Measurements from ENCODE around the gene LYPLA2.
"Not testable (repeated sequence)": the region's sequence is repeated elsewhere in the genome, so short reads cannot be mapped to it uniquely, and the experiment has no call there.

Gene LYPLA2

DNA sequence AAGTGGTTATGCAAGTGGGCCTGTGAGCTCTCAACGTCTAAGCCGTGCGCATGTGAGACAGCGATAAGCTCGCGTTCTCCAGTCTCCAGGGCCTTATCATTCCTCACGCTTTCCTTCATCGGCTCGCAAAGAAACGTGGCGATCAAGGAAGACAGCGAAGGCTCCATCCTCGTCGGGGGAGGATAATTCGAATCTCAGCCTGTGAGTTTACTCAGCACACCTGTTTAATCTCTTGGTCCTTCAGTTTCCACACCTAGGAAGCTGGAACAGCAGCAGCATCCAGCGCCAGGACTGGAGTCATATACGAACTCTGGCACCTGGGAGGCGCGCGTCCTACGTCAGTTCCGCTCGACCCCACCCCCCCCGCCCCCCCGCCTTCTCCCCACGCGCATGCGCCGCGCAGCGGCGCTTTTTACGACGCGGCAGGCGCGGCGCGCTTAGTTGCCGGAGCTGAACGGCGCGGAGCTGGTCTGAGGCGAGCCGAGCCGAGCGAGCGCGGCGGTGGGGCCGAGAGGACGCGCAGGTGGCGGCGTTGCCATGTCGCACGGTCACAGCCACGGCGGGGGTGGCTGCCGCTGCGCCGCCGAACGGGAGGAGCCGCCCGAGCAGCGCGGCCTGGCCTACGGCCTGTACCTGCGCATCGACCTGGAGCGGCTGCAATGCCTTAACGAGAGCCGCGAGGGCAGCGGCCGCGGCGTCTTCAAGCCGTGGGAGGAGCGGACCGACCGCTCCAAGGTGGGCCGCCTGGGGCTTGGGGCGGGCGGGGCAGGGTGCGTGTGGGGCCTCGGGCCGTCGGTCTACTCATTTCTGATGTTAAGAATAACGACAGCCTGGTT is 12.7 kb upstream of the LYPLA2 start, which contains the start of gene PITHD1:
Gene PITHD1, plus strand, starts transcription at position 440 of the 836 bp plus-strand sequence. Its CDS starts 98 bp downstream, at position 538.
- peak; percentile 63 for DNase-seq (ENCODE audit: low read depth in 1 of 2, low spot score in 1 of 2)

DNA sequence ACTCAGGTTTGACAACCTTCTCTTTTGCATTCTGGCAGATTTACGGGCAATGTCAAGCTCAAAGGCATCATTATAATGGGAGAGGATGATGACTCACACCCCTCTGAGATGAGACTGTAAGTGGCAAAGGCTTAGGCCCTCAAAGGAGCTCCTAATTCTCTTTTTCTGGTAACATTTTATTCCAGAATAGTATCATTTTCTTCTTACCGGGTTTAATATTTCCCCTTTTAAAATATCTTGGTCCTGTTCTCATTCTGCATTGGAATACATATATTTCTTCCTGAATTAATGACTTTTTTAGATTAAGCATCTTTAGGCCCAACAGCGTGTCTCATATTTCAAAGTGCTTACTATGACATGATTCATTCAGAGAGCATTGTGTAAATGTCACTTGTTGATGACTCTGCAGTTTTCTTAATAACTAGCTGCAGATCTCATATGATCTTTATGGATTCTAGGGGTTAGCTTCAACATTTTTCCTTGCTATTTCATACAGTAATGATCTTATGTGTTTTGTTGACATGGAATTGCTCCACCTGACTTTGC is 11.0 kb upstream of the LYPLA2 start:
- no peak for DNase-seq (ENCODE audit: low read depth in 1 of 2, low spot score in 1 of 2)

DNA sequence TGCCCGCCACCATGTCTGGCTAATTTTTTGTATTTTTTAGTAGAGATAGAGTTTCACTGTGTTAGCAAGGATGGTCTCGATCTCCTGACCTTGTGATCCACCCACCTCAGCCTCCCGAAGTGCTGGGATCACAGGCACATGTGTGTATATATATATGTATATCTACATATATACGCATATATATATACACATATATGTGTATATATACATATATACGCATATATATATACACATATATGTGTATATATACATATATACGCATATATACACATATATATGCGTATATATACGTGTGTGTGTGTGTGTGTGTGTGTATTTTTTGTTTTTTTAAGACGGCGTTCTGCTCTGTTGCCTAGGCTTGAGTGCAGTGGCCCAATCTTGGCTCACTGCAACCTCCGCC is 7.8 kb upstream of the LYPLA2 start:
- DNase-seq (ENCODE audit: low read depth in 1 of 2, low spot score in 1 of 2): not testable (repeated sequence)

DNA sequence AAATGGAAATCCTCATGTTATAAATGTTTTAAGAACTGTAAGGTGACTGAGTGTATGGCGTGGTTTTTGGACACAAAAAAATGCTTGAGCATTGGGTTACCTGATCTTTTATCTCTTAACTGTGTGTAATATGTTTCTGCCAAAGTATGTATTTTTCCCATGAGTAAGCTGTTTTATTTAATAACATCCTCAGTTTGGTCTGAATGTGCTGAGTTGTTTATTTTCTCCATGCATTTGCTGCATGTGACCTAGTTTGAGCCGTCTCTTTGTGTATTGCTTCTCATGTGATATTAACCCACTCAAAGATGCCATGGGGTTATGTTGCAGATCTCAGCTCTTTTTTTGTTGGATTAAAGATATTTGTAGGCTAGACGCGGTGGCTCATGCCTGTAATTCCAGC is 6.1 kb upstream of the LYPLA2 start:
- no peak for DNase-seq (ENCODE audit: low read depth in 1 of 2, low spot score in 1 of 2)

DNA sequence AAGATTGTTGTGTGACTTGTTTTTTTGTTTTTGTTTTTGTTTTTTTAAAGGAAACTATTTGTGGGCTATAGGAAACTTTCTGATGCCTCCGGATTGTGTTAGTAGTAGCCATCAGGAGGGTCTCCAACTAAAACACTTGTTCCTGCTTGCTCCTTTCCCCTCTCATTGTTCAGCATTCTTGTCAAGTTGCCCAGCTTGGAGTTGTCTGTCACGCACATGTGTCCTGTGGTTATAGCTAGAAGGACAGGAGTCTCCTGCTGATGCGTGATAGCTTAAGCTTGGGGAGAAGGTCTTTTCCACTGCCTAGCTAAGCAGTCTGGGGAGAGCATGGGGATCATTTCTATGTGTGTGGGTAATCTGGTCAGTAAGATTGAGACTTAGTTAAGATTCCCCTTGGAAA is 3.2 kb upstream of the LYPLA2 start:
- no peak for DNase-seq (ENCODE audit: low read depth in 1 of 2, low spot score in 1 of 2)

DNA sequence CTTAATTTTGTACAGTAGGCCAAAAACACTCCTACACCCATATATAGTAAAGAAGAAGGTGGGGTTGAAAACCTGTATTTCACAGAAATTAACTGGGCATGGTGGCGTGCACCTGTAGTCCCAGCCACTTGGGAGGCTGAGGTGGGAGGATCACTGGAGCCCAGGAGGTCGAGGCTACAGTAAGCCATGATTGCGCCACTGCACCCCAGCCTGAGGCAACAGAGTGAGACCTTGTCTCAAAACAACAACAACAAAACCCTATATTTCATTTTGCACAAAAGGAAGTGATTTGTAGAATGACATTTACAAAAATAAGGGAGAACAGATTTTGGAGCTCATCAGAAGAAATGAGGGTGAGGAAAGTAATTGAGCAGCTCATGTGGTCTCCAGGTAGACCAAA is 2.2 kb upstream of the LYPLA2 start:
- DNase-seq (ENCODE audit: low read depth in 1 of 2, low spot score in 1 of 2): no peak

DNA sequence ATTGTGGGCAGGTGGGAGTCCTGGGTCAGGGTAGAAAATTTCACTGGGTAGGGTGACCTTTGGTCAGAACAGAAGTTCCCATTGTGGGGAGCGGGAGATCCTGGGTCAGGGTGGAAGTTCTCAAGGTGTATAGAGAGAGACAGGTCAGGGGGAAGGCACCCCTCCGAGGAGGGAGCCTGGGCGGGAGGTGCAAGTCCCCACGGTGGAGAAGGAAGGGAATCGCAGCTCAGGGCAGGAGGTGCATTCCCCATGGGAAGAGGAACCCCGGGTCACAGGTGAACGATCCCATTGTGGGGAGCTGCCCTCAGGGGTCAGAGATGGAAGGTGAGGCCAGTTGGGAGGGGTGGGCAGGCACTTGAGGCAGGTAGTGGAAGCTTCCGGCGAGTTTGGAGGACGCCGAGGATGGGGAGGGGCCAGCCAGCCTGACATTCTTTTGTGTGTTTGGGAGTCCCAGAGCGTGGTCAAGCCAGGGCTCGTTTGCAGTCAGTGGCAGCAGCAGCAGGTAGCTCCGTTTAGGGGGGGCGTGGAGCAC is 637 bp downstream of the LYPLA2 start:
- peak in 1 of 2 donors; percentile 14 for DNase-seq (ENCODE audit: low read depth in 1 of 2, low spot score in 1 of 2)

DNA sequence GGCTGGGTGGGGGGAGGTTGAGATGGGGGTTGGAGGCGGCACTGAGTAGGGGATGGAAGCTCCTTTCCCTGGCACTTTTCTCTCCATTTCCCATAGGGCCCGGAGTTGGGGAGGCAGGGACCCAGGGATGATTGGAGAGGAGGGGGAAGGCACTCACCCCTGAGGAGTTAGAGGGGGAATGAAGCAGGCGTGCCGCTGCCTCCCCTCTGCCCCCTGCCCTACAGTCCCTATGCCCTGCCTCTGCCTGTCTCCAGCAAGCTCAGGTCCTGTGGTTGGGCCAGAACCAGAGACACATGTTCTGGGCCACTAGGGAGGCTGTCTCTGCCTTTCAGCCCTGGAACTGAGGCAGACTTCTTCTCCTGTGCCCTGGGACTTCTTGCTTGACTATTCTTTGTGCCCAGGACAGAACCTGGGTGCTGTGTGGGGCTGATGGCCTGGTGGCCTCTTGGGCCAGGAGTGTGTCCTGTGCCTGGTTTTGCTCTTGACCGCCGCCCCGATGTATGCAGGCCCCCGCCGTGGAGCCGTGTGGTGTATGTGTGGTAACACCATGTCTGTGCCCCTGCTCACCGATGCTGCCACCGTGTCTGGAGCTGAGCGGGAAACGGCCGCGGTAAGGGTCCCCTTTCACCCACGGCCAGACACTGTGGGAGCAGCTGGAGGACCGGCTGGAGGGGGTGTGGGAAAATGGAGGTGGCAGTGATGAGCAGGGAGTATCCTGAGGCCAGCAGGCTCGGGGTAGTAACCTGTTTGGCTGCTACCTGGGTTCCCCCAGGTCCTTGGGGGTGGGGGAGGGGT is 1.4 kb downstream of the LYPLA2 start:
- DNase-seq (ENCODE audit: low read depth in 1 of 2, low spot score in 1 of 2): no peak

DNA sequence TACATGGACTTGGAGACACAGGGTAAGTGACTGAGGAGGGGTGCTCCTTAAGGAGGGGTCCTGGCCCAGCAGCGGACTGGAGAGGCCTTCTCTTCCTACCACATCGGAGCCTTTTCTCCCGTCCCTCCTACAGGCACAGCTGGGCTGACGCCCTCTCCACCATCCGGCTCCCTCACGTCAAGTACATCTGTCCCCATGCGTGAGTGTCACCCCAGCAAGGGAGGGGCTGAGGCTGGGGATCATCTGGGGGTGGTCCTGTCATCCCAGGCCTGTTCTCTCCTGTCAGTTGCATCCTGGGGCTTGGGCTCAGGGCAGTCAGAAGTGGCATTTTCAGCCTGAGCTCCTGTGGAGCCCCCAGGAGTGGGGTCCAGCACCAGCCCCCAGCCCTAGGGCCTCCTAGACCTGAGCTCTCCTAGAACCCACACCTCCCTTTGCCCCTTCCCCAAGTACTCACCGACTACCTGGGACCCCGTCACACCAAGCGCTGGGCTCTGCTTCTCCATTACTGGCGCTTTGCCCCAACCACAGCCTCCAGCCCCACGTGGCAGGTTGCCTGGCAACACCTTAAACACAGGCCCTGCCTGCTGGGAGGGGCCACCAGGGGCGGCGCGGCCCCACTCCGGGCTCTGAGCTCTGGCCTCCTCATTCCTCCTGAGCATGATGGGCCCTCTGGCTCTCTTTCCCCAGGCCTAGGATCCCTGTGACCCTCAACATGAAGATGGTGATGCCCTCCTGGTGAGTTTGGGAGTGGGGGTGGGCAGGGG is 2.3 kb downstream of the LYPLA2 start:
- no peak for DNase-seq (ENCODE audit: low read depth in 1 of 2, low spot score in 1 of 2)

DNA sequence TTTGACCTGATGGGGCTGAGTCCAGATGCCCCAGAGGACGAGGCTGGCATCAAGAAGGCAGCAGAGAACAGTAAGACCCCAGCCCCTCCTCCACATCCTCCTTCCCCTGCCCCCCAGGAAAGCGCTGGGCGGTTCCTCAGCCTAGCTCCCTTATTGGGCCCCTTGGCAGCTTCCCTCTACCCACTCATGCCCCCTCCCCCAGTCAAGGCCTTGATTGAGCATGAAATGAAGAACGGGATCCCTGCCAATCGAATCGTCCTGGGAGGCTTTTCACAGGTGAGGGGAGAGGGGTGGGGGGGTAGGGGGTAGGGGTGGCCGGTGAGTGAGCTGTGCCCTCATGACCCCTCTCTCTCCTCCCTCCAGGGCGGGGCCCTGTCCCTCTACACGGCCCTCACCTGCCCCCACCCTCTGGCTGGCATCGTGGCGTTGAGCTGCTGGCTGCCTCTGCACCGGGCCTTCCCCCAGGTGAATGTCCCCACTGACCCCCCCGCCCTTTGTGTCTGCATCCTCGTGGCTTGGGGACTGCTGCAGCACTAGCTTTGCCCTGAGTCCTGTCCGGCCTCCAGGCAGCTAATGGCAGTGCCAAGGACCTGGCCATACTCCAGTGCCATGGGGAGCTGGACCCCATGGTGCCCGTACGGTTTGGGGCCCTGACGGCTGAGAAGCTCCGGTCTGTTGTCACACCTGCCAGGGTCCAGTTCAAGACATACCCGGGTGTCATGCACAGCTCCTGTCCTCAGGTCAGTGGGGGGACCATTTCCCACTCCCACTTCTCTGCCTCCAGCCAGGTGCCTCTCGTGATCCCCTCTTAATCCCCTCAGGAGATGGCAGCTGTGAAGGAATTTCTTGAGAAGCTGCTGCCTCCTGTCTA is 3.2 kb downstream of the LYPLA2 start:
- no peak for DNase-seq (ENCODE audit: low read depth in 1 of 2, low spot score in 1 of 2)

DNA sequence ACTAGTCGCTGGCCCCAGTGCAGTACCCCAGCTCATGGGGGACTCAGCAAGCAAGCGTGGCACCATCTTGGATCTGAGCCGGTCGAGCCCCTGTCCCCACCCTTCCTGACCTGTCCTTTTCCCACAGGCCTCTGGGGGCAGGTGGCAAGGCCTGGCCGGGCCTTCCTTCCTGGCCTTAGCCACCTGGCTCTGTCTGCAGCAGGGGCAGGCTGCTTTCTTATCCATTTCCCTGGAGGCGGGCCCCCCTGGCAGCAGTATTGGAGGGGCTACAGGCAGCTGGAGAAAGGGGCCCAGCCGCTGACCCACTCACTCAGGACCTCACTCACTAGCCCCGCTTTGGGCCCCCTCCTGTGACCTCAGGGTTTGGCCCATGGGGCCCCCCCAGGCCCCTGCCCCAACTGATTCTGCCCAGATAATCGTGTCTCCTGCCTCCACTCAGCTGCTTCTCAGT is 3.8 kb downstream of the LYPLA2 start:
- DNase-seq (ENCODE audit: low read depth in 1 of 2, low spot score in 1 of 2): not testable (repeated sequence)

DNA sequence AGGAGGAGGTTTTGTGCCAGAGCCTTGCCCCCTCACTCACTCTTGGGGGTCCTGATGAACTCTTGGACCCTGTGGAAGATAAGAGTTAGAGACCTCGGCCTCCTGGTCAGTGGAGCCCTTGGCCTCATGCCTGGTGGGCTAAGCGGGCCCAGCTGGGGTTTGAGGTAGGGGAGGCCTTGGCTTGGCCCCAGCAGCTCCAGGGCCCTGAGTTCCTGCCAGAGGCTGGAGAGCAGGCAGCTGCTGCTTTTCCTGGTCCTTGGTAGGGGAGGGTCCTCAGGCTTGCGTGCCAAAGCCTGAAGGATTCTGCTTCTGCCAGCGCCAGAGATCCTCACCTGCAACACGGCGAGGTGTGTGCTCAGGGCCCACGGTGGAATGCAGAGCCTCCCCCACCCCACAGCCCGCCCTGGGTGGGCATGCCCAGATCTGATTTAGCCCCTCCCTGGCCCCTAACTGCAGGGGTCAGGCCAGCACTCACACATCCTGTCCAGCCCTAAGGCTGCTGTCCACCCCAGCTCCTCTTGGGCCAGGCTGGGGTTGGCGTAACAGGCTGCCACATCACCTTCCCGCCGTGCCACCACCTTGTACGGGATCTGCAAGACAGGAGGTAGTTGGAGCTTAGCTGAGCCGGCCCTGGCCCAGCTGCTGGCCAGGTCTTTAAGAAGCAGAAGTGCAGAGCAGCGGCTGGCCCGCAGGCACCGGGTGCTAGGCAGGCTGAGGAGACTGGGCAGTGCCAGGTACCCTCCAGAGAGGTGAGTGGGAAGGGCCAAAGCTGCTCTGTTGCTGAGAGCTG is 4.9 kb downstream of the LYPLA2 start:
- DNase-seq (ENCODE audit: low read depth in 1 of 2, low spot score in 1 of 2): no peak

DNA sequence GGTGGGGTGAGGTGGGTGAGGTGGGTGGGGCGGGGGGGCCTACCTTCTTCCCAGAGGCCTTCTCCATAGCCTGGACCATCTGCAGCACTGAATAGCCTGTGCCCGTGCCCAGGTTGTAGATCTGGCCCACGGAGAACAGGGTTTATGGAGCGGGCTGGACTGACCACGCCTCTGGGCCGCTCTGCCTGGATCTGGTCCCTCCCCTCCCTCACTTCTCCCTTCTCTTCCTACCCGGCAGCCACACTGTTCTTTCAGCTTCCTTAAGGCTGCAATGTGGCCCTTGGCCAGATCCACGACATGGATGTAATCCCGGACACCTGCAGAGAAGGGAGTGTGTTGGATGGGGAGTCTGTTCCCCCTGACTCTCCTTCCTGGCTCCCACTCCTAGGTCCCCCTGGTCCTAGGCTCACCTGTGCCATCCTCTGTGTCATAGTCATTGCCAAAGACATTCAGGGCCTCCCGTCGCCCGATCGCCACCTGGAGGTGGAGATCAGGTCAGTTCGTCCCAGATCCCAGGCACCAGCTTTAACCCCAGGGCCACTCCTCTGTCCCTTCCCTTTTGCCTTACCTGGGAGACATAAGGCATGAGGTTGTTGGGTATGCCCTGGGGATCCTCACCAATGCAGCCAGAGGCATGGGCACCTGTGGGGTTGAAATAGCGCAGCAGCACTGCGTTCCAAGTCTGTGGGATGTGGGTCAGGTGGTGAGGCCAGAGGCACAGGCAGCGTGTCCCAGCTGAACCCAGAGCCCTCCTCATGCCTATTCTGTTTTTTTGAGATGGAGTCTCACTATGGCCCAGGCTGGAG is 5.7 kb downstream of the LYPLA2 start:
- no peak for DNase-seq (ENCODE audit: low read depth in 1 of 2, low spot score in 1 of 2)

DNA sequence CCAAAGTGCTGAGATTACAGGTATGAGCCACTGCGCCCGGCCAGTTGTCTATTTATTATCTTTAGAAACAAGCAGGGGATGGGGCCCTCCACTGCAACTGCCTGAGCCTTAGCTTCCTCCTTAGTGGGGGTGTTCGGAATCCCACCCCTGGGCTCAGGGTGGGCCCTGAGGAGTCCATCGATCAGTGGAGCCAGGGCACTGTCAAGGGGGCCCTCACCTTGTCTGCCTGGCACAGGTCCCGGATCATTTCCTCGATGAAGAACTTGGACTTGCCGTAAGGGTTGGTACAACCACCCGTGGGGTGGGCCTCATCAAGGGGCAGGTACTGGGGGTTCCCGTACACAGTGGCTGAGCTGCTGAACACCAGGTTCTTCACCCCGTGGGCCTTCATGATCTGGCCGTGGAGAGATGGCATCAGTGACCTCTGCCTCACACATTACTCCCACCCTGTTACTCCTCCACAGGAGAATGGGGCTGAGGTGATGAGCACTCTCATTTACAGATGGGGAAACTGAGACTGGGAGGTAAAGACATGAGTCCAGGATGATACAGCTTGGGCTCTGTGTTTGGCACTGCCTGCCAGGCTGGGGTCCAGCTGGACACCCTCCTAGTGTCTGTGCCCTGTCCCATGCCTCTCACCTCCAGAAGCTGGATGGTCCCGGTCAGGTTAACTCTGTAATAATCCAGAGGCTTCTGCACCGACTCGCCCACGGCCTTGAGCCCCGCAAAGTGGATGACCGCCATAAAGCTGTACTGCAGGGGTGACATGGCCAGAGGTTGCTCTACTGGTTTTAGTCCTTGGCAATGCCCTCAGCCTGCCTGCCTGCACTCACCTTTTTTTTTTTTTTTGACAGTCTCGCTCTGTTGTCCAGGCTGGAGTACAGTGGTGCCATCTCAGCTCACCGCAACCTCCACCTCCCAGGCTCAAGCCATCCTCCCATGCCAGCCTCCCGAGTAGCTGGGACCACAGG is 6.8 kb downstream of the LYPLA2 start:
- no peak for DNase-seq (ENCODE audit: low read depth in 1 of 2, low spot score in 1 of 2)

DNA sequence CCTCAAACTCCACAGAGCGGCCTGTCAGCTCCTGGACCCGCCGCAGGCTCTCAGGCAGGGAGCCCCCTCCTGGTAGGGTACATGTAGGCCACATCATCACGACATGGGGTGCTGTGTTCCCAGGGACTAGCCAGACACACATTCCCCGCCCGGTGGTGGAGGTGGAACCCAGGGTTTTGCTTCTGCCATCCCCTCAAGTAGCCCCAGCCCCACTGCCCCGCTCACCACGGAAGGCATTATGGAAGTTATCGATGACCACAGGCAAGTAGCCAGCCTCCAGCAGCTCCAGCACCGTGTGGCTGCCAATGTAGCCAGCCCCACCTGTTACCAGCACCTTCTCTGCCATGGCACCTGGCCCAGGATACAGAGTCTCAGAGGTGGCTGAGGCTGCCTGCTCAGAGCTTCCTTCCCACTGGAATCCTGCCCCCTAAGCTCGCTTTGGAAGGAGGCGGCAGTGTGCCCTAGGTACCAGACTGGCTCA is 7.8 kb downstream of the LYPLA2 start:
- DNase-seq (ENCODE audit: low read depth in 1 of 2, low spot score in 1 of 2): no peak

DNA sequence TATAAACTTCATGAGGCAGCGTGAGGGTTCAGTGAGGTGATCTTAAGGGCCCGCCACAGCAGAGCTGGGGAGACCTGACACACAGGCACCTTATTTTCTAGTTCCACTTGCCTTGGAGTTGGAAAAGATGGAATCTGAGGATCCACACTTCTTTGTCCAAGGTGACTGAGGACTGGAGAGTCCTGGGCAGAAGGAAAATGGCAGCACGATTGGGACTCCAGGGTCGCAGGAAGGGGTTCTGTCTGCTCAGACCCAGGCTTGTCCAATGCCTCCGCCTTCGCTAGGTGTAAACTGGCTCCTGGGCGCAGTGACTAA is 8.3 kb downstream of the LYPLA2 start:
- no peak for DNase-seq (ENCODE audit: low read depth in 1 of 2, low spot score in 1 of 2)

All from activated CD4-positive, alpha-beta T cell treated with anti-CD3 and anti-CD28 coated beads, Interleukin-2, amount 50 U/mL, for 24 hours (primary cell).